H1 (cell line): ENCODE measurements around the gene HS3ST1. TPM values are rescaled to one million over a fixed set of nuclear protein-coding genes. Genes with fewer than 3 reads are reported as not detected.

Experiments used
- CTCF ChIA-PET: fragments of 300-600 bp; sonication (Branson Sonifier 250); formaldehyde crosslinking; loops from one replicate; lab custom pipeline; 2021; ENCODE audit not compliant: partially characterized antibody; lab: Charles Lee
- POLR2A ChIA-PET: fragments of 300-600 bp; sonication (Branson Sonifier 250); formaldehyde crosslinking; loops from one replicate; lab custom pipeline; 2021; ENCODE audit warnings: inconsistent platforms; ENCODE audit not compliant: partially characterized antibody; lab: Charles Lee
- DNase-seq, 2 experiments: peaks; one replicate each; pipeline versions ENCODE4 v3.0.0 to v3.0.0-alpha.2; 2010 to 2022; ENCODE audit warnings: low spot score in 2 of 2, low read depth in 1 of 2, mixed read lengths in 1 of 2
- FAIRE-seq: peaks from 2 replicates; lab custom pipeline; 2011; peaks lifted over from hg19 to GRCh38; lab: Jason Lieb, UNC
- H2AFZ ChIP-seq: 2 replicates; pipeline ENCODE4 v1.8.1; 2012; ENCODE audit warnings: low read length, inconsistent platforms
- H2AK5ac ChIP-seq: 2 replicates; pipeline ENCODE4 v1.6.1; 2013; ENCODE audit warnings: low read depth, low read length
- H2BK120ac ChIP-seq: replicated peaks from 2 replicates; pipeline ENCODE3; 2013; ENCODE audit warnings: low read depth, low read length, inconsistent platforms
- H2BK12ac ChIP-seq: 2 replicates; pipeline ENCODE4 v1.6.1; 2013; ENCODE audit warnings: low read depth, low read length
- H2BK15ac ChIP-seq: 2 replicates; pipeline ENCODE4 v1.6.1; 2013; ENCODE audit warnings: low read length
- H2BK20ac ChIP-seq: 2 replicates; pipeline ENCODE4 v1.6.1; 2013; ENCODE audit warnings: low read length
- H2BK5ac ChIP-seq: 2 replicates; pipeline ENCODE4 v1.6.1; 2013; ENCODE audit warnings: low read depth, low read length
- H3K14ac ChIP-seq: 2 replicates; pipeline ENCODE4 v1.6.1; 2013; ENCODE audit warnings: inconsistent platforms; ENCODE audit not compliant: insufficient read length
- H3K18ac ChIP-seq: 2 replicates; pipeline ENCODE4 v1.6.1; 2013; ENCODE audit warnings: low read length; ENCODE audit errors: extremely low read depth
- H3K23ac ChIP-seq: 2 replicates; pipeline ENCODE4 v1.6.1; 2013; ENCODE audit warnings: inconsistent platforms; ENCODE audit not compliant: insufficient read length
- H3K23me2 ChIP-seq: 2 replicates; pipeline ENCODE4 v1.6.1; 2013; ENCODE audit warnings: low read depth, low read length
- H3K27ac ChIP-seq: 2 replicates; pipeline ENCODE4 v1.6.1; 2011; ENCODE audit warnings: low read depth, low read length, inconsistent platforms
- H3K27me3 ChIP-seq, 4 experiments: replicated peaks in 1 of 4; 1 replicate in 1 of 4; 2 replicates in 3 of 4; pipeline versions ENCODE4 v1.6.1 to v1.8.1; 2011 to 2013; ENCODE audit warnings: low read length in 3 of 4, mild to moderate bottlenecking in 3 of 4, inconsistent platforms in 2 of 4, mixed read lengths in 2 of 4, moderate library complexity in 1 of 4; ENCODE audit not compliant: control insufficient read depth in 3 of 4, insufficient read depth in 3 of 4; ENCODE audit errors: extremely low read depth in 1 of 4
- H3K36me3 ChIP-seq, 4 experiments: 2 replicates each; pipeline versions ENCODE4 v1.6.1 to v1.8.1; 2011 to 2013; ENCODE audit warnings: mild to moderate bottlenecking in 4 of 4, low read length in 3 of 4, moderate library complexity in 2 of 4, control low read depth in 1 of 4, inconsistent platforms in 1 of 4; ENCODE audit not compliant: insufficient read depth in 4 of 4, control insufficient read depth in 2 of 4
- H3K4ac ChIP-seq: replicated peaks from 2 replicates; pipeline ENCODE3; 2013; ENCODE audit warnings: low read length, low read depth, mixed read lengths, inconsistent platforms; ENCODE audit not compliant: insufficient read length
- H3K4me1 ChIP-seq, 4 experiments: replicated peaks in 1 of 4; 1 replicate in 1 of 4; 2 replicates in 3 of 4; pipeline versions ENCODE4 v1.6.1 to v1.8.1; 2011 to 2013; ENCODE audit warnings: low read length in 3 of 4, inconsistent platforms in 2 of 4, mixed read lengths in 1 of 4; ENCODE audit not compliant: insufficient read depth in 4 of 4, control insufficient read depth in 3 of 4
- H3K4me2 ChIP-seq, 2 experiments: 2 replicates each; pipeline versions ENCODE4 v1.6.1 to v1.8.1; 2011 to 2013; ENCODE audit warnings: low read depth in 2 of 2, low read length in 2 of 2, control low read depth in 1 of 2, inconsistent platforms in 1 of 2, mild to moderate bottlenecking in 1 of 2; ENCODE audit not compliant: insufficient read depth in 1 of 2
- H3K4me3 ChIP-seq, 4 experiments: fragments of 200-600, 300-600 bp in 1 of 4; sonication (generic), shearing (Covaris generic), sonication (Bioruptor Twin) in 1 of 4; 2 replicates each; pipeline versions ENCODE4 v1.5.1 to v1.8.1; 2011 to 2016; ENCODE audit warnings: low read length in 4 of 4, low read depth in 3 of 4, control low read depth in 2 of 4, inconsistent platforms in 2 of 4, mild to moderate bottlenecking in 2 of 4, mixed read lengths in 1 of 4, moderate library complexity in 1 of 4; ENCODE audit not compliant: insufficient read depth in 2 of 4; ENCODE audit errors: extremely low read depth in 1 of 4
- H3K56ac ChIP-seq: replicated peaks from 2 replicates; pipeline ENCODE3; 2013; ENCODE audit warnings: low read depth, mild to moderate bottlenecking, mixed read lengths, low read length, inconsistent platforms; ENCODE audit not compliant: insufficient read length
- H3K79me1 ChIP-seq: 2 replicates; pipeline ENCODE4 v1.6.1; 2013; ENCODE audit warnings: low read depth, low read length, control low read depth
- H3K79me2 ChIP-seq, 2 experiments: 2 replicates each; pipeline versions ENCODE4 v1.6.1 to v1.8.1; 2012 to 2013; ENCODE audit warnings: low read length in 2 of 2, mild to moderate bottlenecking in 2 of 2, inconsistent platforms in 1 of 2; ENCODE audit not compliant: insufficient read depth in 2 of 2, control insufficient read depth in 1 of 2
- H3K9ac ChIP-seq, 4 experiments: replicated peaks in 1 of 4; 1 replicate in 1 of 4; 2 replicates in 3 of 4; pipeline versions ENCODE4 v1.6.1 to v1.8.1; 2011 to 2013; ENCODE audit warnings: low read depth in 3 of 4, low read length in 3 of 4, control low read depth in 2 of 4, mild to moderate bottlenecking in 2 of 4, moderate library complexity in 2 of 4, inconsistent platforms in 1 of 4; ENCODE audit errors: extremely low read depth in 1 of 4
- H3K9me3 ChIP-seq, 2 experiments: 2 replicates each; pipeline versions ENCODE4 v1.6.1 to v1.8.1; 2012 to 2013; ENCODE audit warnings: mild to moderate bottlenecking in 2 of 2, moderate library complexity in 2 of 2, control low read depth in 1 of 2, inconsistent platforms in 1 of 2, low read depth in 1 of 2, low read length in 1 of 2, mixed read lengths in 1 of 2; ENCODE audit not compliant: insufficient read depth in 2 of 2
- H4K20me1 ChIP-seq, 2 experiments: replicated peaks in 1 of 2; 2 replicates each; pipeline versions ENCODE3 to v1.8.1; 2011 to 2013; ENCODE audit warnings: inconsistent platforms in 2 of 2, low read length in 2 of 2, mild to moderate bottlenecking in 1 of 2; ENCODE audit not compliant: insufficient read depth in 2 of 2, control insufficient read depth in 1 of 2
- H4K5ac ChIP-seq: 2 replicates; pipeline ENCODE4 v1.6.1; 2013; ENCODE audit warnings: low read length, low read depth, mixed read lengths, inconsistent platforms; ENCODE audit not compliant: insufficient read length
- H4K8ac ChIP-seq: 2 replicates; pipeline ENCODE4 v1.8.0; 2013; ENCODE audit warnings: mild to moderate bottlenecking, moderate library complexity, low read length, inconsistent platforms; ENCODE audit not compliant: insufficient read depth; ENCODE audit errors: extremely low read depth
- H4K91ac ChIP-seq: replicated peaks from 2 replicates; pipeline ENCODE3; 2013; ENCODE audit warnings: low read length, mixed read lengths, inconsistent platforms; ENCODE audit not compliant: insufficient read length
- ASH2L ChIP-seq: fragments of 200-600, 300-600 bp; sonication (generic); IDR thresholded peaks from one replicate; pipeline ENCODE4 v1.7.1; 2017; ENCODE audit warnings: low read length
- CBX8 ChIP-seq: fragments of 300-800, 300-1000 bp; sonication (generic); IDR thresholded peaks from 2 replicates; pipeline ENCODE4 v1.7.1; 2016; ENCODE audit warnings: low read depth, low read length, borderline replicate concordance
- CHD2 ChIP-seq: IDR thresholded peaks from 2 replicates; pipeline ENCODE4 v1.6.1; 2012; ENCODE audit warnings: low read length, improper control_type of control experiment
- GTF2F1 ChIP-seq: IDR thresholded peaks from 2 replicates; pipeline ENCODE4 v1.6.1; 2012; ENCODE audit warnings: low read depth, low read length, improper control_type of control experiment, borderline replicate concordance
- KDM1A ChIP-seq: fragments of 200-600, 300-600 bp; sonication (generic); IDR thresholded peaks from 2 replicates; pipeline ENCODE4 v1.7.1; 2016; ENCODE audit warnings: mild to moderate bottlenecking, low read length, borderline replicate concordance
- NANOG ChIP-seq: IDR thresholded peaks from 2 replicates; pipeline ENCODE4 v1.6.1; 2011; ENCODE audit warnings: low read length, low read depth, mild to moderate bottlenecking, inconsistent platforms; ENCODE audit not compliant: insufficient read depth, poor library complexity, severe bottlenecking
- POU5F1 ChIP-seq: IDR thresholded peaks from 2 replicates; pipeline ENCODE4 v1.6.1; 2011; ENCODE audit warnings: low read depth, mild to moderate bottlenecking, low read length, moderate library complexity
- RBBP5 ChIP-seq: IDR thresholded peaks from 2 replicates; pipeline ENCODE4 v1.7.1; 2012; ENCODE audit warnings: low read depth, mild to moderate bottlenecking, inconsistent platforms, low read length, moderate library complexity, borderline replicate concordance
- RFX5 ChIP-seq: IDR thresholded peaks from 2 replicates; pipeline ENCODE4 v1.6.1; 2011; ENCODE audit warnings: low read depth, low read length, improper control_type of control experiment, borderline replicate concordance
- SAP30 ChIP-seq: fragments of 300-600 bp; sonication (generic); IDR thresholded peaks from 2 replicates; pipeline ENCODE4 v1.7.1; 2012; ENCODE audit warnings: low read length, moderate library complexity, mild to moderate bottlenecking, inconsistent platforms; ENCODE audit not compliant: insufficient read depth, insufficient replicate concordance
- SRF ChIP-seq: IDR thresholded peaks from 2 replicates; pipeline ENCODE4 v1.6.1; 2011; ENCODE audit warnings: mild to moderate bottlenecking, low read depth, low read length, moderate library complexity
- SUZ12 ChIP-seq: fragments of 200-600 bp; sonication (generic); IDR thresholded peaks from 2 replicates; pipeline ENCODE4 v1.6.1; 2012; ENCODE audit warnings: mild to moderate bottlenecking, inconsistent platforms, low read length, moderate library complexity, mixed read lengths
- TBP ChIP-seq: IDR thresholded peaks from 2 replicates; pipeline ENCODE4 v1.6.1; 2011; ENCODE audit warnings: low read depth, low read length, improper control_type of control experiment
- WGBS, 2 experiments: shearing (Covaris generic) in 1 of 2; methylation state at CpG; one replicate each; pipeline versions ENCODE4 v1.1.6 to v1.1.7; 2013 to 2015; ENCODE audit warnings: low lambda C conversion rate in 2 of 2, mixed read lengths in 2 of 2, inconsistent platforms in 1 of 2, low coverage in 1 of 2, missing lambda C conversion rate in 1 of 2; ENCODE audit not compliant: insufficient replicate concordance in 2 of 2, insufficient coverage in 1 of 2, insufficient read length in 1 of 2; ENCODE audit errors: extremely low coverage in 1 of 2, missing lambda C conversion rate in 1 of 2; 5-methylcytosine and 5-hydroxymethylcytosine counted together
- polyA plus RNA-seq, 7 experiments: library from polyadenylated mRNA; depleted of rRNA in 3 of 7; stranded (reverse) in 5 of 7; unstranded in 2 of 7; fragments of >200 nt in 5 of 7; fragments of 200-250 nt in 2 of 7; gene quantifications; 1 replicate in 5 of 7; 2 replicates in 1 of 7; 4 replicates in 1 of 7; pipeline versions ENCODE4 v1.2.1 to v1.2.3, GENCODE V29; 2011 to 2013; ENCODE audit warnings: missing spikeins in 2 of 7, mixed read lengths in 2 of 7
- total RNA-seq: library from RNA; stranded (reverse); fragmentation: NEBNext Ultra II Directional; extraction: Animal tissue kit (Norgen Biotek cat#: 25700); gene quantifications from 2 replicates; pipeline ENCODE4 v1.2.1, GENCODE V29; 2021

Gene HS3ST1
- total and polyA plus RNA-seq, 2 of the 8 experiments (the other 6 are each of a cell fraction or from before 2014, with no cell fraction given): 0.50 to 1.5 TPM

DNA sequence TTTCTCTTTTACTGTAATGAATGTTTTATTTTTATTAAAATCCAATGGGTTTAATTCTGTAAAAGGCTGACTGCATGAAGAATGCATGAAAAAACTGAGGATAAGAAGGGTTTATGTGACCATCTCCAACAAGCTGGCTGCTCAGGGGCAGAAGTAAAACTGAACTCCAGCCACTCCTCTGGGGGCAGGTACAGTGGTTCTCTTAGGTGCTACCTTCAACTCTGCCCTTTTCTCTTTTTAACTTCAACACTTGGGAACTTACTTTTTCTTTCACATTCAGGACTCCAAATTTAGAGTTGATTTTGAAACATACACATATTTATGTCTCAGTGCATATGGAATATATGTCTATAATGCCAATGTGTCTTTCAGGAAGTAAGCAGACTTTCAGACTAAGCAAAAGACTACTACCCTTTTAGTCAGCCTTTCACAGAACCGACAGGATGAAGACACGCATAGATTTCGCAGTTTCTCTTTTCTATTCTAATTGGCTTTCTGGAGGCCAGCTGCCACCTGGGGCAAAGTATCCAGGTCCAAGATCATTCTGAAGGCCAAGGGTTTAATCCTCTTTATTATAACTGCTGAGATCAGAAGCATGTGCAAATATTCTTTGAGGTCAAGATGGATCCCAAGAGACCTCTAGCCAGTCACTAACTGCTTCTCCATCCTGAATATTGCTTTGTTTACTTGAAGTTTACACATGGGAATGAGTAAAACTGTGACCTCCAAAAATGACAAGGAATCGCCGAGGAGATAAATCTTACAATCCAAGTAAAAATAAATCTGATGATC lies 30.7 kb downstream of the HS3ST1 start:
- Histone ChIP-seq H3K4me2 (no peak overlapping the region), H2BK120ac (no peak overlapping the region), H2AK5ac (no peak overlapping the region), H3K9me3 (peaks cover 0 to 3% of the 10 kb centered on the region in 2 experiments; a peak in 1 of 4 replicates), H3K18ac (no peak overlapping the region), H3K23ac (no peak overlapping the region), H2BK5ac (no peak overlapping the region), H2AFZ (no peak overlapping the region), H3K9ac (no peak overlapping the region), H2BK20ac (no peak overlapping the region), H3K56ac (no peak overlapping the region), H2BK15ac (no peak overlapping the region), H4K5ac (no peak overlapping the region), H3K23me2 (no peaks in the 10 kb centered on the region), H3K4me3 (no peak overlapping the region), H3K36me3 (peaks cover 0 to 5% (median 0%) of the 10 kb centered on the region in 4 experiments; a peak in 1 of 8 replicates), H2BK12ac (no peak overlapping the region), H4K8ac (no peak overlapping the region), H3K79me1 (no peaks in the 10 kb centered on the region), H3K14ac (no peak overlapping the region), H4K20me1 (no peaks in the 10 kb centered on the region), H3K79me2 (no peaks in the 10 kb centered on the region), H3K4me1 (peaks cover 0 to 4% (median 0%) of the 10 kb centered on the region in 4 experiments; a peak in 1 of 7 replicates), H3K27ac (no peak overlapping the region), H3K27me3 (no peaks in the 10 kb centered on the region), H3K4ac (no peak overlapping the region), H4K91ac (no peak overlapping the region)
- CTCF ChIA-PET: interaction anchor here (0.6 to 0.7 kb wide), 2 partner anchors 342 to 828 kb away, joined by 4 to 5 read pairs; no protein-coding TSS in a partner anchor
- FAIRE-seq (no peak), DNase-seq (no peak)
- POLR2A ChIA-PET: no interaction called here
- WGBS, 2 experiments: 88% methylated on average over 5 of the region's 5 CpGs; no CpG with 5 or more reads in 1 of the 2 experiments
- TF ChIP-seq TBP (no peak), RFX5 (no peak), KDM1A (no peak), RBBP5 (no peak), SAP30 (no peak), POU5F1 (no peak), SRF (no peak), GTF2F1 (no peak), CHD2 (no peak), NANOG (no peak), SUZ12 (no peak), ASH2L (no peak), CBX8 (no peak)
